ENCODE results near the gene FEZF1.

GRCh38 chr7:122255454-122255853 is 49.1 kb downstream of the FEZF1 start:
- TF ChIP-seq CTCF (IDR thresholded peaks at IDR 0.05): no peak
- TF ChIP-seq POLR2A (IDR thresholded peaks at IDR 0.05): no peak
